ENCODE measurements around the gene DCLK1. TPM values are rescaled to one million over a fixed set of nuclear protein-coding genes. Genes with fewer than 3 reads are reported as not detected.

DCLK1 gene
- total RNA-seq, 1 experiment from 2014 or later, result 36.2 TPM

- Mint-ChIP-seq H3K36me3 (ENCODE audit: insufficient read depth in 1 of 3, low read depth in 3 of 3) (no peaks in the 10 kb centered on the region; a peak in 1 of 7 replicates), H3K27ac (peak overlapping the region in 1 of 3 experiments; percentile 55; a peak in 1 of 7 replicates), H3K9me3 (no peaks in the 10 kb centered on the region), H3K27me3 (ENCODE audit: low read depth) (no peaks in the 10 kb centered on the region), H3K4me3 (no peak overlapping the region), H3K4me1 (peaks cover 54 to 57% of the 10 kb centered on the region in 2 experiments)
- Histone ChIP-seq H3K9ac (ENCODE audit: extremely low read depth, insufficient read length, low read length) (peak overlapping the region; percentile 29), H3K27ac (ENCODE audit: insufficient read length, low read depth, low read length) (no peak overlapping the region), H3K4me1 (ENCODE audit: insufficient read depth, low read length) (peaks cover 28% of the 10 kb centered on the region), H4K20me1 (ENCODE audit: control insufficient read depth, insufficient read depth, insufficient read length) (no peaks in the 10 kb centered on the region), H3K18ac (ENCODE audit: insufficient read length, low read depth, low read length) (no peak overlapping the region), H3K4me2 (ENCODE audit: insufficient read depth, insufficient read length, low read length) (no peak overlapping the region), H2AFZ (ENCODE audit: low read length) (no peak overlapping the region), H3T11ph (ENCODE audit: low read length) (no peak overlapping the region), H3K27me3 (ENCODE audit: insufficient read depth, low read length) (no peaks in the 10 kb centered on the region), H3K79me2 (ENCODE audit: insufficient read depth, low read length) (no peaks in the 10 kb centered on the region), H3K23me2 (ENCODE audit: insufficient read length, low read depth, low read length, poor library complexity, severe bottlenecking) (no peaks in the 10 kb centered on the region), H4K91ac (ENCODE audit: insufficient read length, low read depth, low read length) (no peak overlapping the region), H2BK5ac (ENCODE audit: insufficient read length, low read length) (no peak overlapping the region), H3K56ac (ENCODE audit: insufficient read length, low read depth, low read length) (no peak overlapping the region), H2AK5ac (ENCODE audit: insufficient read length, low read length) (no peak overlapping the region), H4K8ac (replicated peaks; ENCODE audit: insufficient read length, low read depth, low read length) (no peak overlapping the region), H2BK12ac (ENCODE audit: insufficient read length, low read depth, low read length) (no peak overlapping the region), H3K9me3 (ENCODE audit: control insufficient read depth, low read depth, low read length) (no peaks in the 10 kb centered on the region), H3K79me1 (ENCODE audit: insufficient read depth, low read depth, low read length, poor library complexity, severe bottlenecking) (no peaks in the 10 kb centered on the region), H2BK15ac (ENCODE audit: low read depth, low read length) (no peak overlapping the region; the same call in 1 of the 2 replicates), H3K14ac (ENCODE audit: insufficient read depth, low read length) (no peak overlapping the region), H2BK20ac (ENCODE audit: low read depth, low read length, poor library complexity, severe bottlenecking) (no peak overlapping the region), H2BK120ac (ENCODE audit: low read depth, low read length, poor library complexity, severe bottlenecking) (no peak overlapping the region), H3K23ac (ENCODE audit: insufficient read length, low read depth, low read length) (no peak overlapping the region), H4K5ac (ENCODE audit: insufficient read length, low read depth, low read length) (no peak overlapping the region), H3K4ac (ENCODE audit: low read depth, low read length) (no peak overlapping the region)
- TF ChIP-seq CTCF (conservative IDR thresholded peaks at IDR 0.05), result no peak
- no peak for DNase-seq
- no CpG with 5 or more reads among the region's 6 CpGs for WGBS (ENCODE audit: extremely low coverage, insufficient read length, low lambda C conversion rate)
Measured at GRCh38 chr13:35994131-35994966, 136.8 kb downstream of the DCLK1 start.
